Left forelimb (tissue), 1 donor: Measurements from ENCODE around the gene CYB5RL.
"Not testable (repeated sequence)": the region's sequence is repeated elsewhere in the genome, so short reads cannot be mapped to it uniquely, and the experiment has no call there.

ENCODE experiments used
- DNase-seq: peaks from one replicate; pipeline ENCODE4 v3.0.0-alpha.2; 2018; ENCODE audit warnings: low spot score

The CYB5RL gene

GRCh38 chr1:54186056-54186455 is 13.8 kb downstream of the CYB5RL start:
- no peak for DNase-seq

- no peak for DNase-seq
Observed at GRCh38 chr1:54180701-54181360, 19.0 kb downstream of the CYB5RL start.

GRCh38 chr1:54178296-54179070 is 21.3 kb downstream of the CYB5RL start:
- no peak for DNase-seq

DNA sequence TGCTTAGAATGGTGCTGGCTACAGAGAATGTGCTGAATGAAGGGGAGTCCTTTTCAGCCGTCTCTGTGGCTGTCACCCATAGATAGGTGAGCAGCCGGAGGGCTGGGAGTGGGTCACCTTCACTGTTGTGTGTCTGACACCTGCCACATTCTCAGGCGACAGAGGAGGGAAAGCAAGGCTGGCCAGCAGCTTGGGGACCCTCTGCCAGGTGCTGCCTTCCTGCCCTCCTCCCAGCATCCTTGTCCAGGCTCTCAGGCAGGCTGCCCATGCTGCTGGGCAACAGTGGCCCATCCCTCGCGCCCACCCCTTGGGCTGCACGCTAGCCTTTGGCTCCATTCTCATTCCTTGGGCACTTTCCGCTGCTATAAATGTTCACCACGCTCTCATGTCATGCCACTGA is 22.1 kb downstream of the CYB5RL start:
- no peak for DNase-seq

- no peak for DNase-seq
Observed at GRCh38 chr1:54176621-54177327, 23.1 kb downstream of the CYB5RL start.

- DNase-seq, result no peak
Observed at GRCh38 chr1:54174106-54174505, 25.7 kb downstream of the CYB5RL start.

DNA sequence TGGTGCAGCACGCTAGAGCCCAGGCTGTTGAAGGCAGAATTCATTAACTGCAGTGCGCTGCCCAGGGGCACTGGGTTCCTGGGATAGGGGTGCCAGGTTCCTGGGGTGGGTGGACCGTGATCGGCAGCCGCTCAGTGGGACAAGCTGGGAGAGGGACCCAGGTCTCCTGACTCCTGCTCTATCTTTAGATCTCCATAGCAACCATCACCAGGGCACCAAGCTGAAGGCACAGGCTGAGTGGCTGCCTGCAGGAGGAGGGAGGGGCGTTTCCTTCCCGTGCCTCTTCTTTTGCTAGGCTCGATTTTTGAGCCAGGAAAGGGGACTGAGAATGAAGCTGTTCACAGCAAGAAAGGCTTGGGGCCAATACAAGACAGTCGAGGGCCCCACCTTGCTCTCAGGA is 26.1 kb downstream of the CYB5RL start:
- DNase-seq, result no peak

- DNase-seq, result no peak
Observed at GRCh38 chr1:54172614-54173599, 26.9 kb downstream of the CYB5RL start.

DNA sequence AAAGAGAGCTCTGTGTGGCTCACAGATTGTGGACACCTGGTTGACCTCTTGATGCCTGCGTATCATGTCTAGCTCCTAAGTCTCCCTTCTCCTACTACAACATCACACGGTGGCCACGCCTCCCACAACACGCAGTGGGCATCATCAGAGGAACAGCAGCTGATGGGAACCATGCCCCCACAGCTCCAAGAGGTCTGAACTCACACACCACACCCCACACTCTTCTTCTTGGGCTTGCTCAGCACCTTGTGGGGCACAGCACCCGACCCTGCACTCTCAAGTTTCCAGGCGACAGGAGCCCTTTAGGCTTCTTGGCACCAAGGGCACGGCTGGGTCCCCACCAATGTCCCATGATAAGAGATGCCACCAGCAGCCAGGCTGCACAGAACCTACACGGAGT is 28.2 kb downstream of the CYB5RL start:
- no peak for DNase-seq

DNA sequence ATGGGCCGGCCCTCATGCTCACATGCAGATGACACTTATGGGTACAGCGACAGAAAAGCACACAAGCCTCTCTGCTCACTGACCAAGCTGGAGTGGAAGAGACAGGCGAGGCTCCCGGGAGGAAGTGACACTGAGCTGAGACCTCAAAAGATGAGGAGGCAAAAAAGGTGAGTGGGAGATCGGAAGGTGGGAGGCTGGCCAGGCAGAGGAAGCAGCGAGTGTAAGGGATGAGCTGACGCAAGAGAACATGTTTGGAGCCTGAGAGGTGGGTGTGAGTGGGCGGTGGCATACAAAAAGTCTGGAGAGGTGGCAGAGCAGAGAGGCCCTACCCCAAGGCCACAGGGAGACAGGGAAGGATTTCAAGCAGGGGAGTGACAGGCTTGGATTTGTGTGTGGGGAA is 28.8 kb downstream of the CYB5RL start:
- DNase-seq, result no peak

GRCh38 chr1:54169068-54169467 is 30.8 kb downstream of the CYB5RL start:
- no peak for DNase-seq

DNA sequence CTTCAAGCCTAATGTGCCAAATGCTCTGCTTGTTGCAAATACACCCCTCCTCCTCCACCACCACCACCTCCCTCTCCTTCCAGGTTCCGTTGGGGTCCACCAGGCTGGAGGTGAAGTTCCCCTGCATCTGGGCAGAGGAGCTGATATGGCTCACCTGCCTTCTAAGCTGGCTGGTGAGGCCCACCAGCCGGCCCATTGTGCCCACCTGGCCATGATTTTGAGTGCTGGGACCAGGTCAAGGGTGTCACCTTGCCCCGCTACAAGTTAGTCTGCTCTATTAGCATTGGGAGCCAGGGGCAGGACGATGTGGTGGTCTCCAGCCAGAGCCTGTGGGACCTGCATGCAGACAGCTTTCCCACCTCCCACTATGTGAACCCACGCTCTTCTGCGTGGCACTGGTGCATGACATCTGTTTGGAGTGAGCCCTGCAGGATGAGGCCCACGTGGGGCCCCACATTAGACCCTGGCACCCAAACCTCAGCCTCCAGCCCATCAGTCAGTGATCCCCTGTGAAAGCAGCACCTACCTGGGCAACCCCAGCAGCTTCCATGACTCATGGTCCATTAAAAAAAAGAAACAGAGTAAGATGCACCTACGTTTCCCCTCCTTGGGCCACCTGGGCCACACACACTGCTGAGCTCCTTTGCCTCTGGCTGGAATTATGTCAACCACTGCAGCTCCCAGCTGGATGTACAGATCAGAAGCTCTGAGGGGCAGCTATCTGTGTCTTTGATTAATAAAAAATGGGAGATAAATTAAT is 31.4 kb downstream of the CYB5RL start:
- no peak for DNase-seq

DNA sequence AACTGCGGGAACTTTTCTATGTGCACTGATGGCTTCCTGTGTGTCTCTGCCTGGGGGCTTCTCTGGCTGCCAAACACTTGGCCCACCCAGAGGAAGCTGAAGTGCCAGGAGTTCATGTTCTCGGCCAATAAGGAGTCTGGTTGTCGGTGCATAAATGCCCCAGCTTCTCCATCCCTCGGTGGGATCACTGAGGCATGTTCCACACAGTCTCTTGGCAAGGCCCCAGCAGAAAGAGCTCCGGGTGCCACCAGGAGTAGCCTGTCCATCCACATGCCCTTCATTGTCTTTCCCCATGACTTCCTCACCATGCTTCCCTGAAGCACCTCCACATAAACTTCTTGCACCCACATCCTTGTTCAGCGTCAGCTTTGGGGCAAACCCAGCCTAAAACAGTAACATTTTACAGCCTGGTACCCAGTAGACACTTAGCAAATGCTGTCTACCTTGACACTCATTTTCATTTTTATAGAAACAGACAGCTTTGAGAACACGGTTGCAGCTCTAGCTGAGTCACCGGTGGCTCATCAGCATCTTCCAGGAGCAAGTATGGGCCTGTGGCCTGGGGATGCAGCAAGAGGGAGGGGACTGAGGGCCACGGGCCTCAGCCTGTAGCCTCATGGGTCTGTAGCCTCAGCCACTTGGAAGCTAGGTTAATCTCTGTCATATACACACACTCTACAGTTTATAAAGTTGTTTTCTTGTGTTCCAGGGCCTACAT is 32.2 kb downstream of the CYB5RL start:
- no peak for DNase-seq

DNA sequence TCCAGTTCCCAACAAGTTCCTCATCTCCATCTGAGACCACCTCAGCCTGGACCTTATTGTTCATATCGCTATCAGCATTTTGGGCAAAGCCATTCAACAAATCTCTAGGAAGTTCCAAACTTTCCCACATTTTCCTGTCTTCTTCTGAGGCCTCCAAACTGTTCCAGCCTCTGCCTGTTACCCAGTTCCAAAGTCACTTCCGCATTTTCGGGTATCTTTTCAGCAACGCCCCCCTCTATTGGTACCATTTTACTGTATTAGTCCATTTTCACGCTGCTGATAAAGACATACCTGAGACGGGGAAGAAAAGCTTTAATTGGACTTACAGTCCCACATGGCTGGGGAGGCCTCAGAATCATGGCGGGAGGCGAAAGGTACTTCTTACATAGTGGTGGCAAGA is 33.5 kb downstream of the CYB5RL start:
- not testable (repeated sequence) for DNase-seq

DNA sequence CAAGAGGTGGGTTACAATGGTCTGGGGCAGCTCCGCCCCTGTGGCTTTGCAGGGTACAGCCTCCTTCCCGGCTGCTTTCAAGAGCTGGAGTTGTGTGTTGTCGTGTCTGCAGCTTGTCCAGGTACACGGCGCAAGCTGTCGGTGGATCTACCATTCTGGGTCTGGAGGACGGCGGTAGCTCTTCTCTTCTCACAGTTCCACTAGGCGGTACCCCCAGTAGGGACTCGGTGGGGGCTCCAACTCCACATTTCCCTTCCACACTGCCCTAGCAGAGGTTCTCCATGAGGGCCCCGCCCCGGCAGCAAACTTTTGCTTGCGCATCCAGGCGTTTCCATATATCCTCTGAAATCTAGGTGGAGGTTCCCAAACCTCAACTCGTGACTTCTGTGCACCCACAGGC is 34.7 kb downstream of the CYB5RL start:
- no peak for DNase-seq

GRCh38 chr1:54163573-54163972 is 36.3 kb downstream of the CYB5RL start:
- no peak for DNase-seq

DNA sequence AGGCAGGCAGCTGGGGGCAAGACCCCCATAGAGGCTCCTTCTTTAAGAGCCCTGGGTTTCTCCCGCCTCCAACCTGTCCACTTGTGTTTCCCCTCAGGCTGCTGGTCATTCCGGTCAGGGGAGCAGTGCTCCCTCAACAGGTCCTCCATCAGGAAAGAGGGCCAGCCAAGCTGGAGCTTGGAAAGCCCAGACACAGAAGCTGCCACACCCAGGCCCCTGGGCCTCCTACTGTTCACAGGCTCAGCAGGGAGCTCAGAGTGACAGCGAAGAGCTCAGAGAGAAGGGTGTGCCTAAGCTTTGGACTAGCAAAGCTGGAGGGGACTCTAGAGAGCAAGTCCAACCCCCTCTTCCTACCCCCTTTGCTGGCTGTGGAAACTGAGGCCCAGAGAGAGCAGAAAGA is 36.8 kb downstream of the CYB5RL start:
- DNase-seq, result no peak

DNA sequence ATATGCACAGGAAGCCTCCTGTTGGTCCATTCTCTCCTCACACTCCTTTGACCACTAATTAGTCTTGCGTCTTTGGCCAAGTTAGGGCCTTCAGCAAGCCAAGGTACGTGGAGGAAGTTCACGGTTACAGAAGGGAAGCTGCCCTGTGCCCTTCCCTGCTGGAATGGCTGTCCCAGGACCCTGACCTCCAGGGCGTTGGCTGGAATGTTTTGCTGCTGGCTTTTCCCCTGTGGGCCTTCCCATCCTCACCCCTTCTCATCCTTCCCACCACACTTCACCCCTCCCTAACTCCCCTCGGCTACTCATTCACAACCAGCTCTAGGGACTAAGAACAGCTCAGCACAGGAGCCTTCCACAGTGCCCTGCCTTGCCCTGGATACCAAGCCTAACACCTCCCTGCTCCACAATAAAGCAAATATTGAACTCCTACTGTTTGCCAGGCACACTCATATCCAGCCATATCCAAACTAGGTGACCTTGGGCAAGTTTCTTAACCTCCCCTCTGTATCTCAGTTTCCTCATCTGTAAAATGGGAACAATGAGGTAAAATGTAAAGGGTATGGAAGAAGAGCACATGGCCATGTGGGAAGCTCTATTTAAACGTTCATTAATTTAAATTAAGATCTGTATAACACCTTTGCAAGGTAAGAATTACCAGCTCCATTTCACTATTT is 38.2 kb downstream of the CYB5RL start:
- DNase-seq, result no peak

GRCh38 chr1:54160351-54160750 is 39.5 kb downstream of the CYB5RL start:
- DNase-seq, result no peak
